NCI-H1105 (cell line): ENCODE data around the gene CFAP46.
"Not testable (repeated sequence)": the region's sequence is repeated elsewhere in the genome, so short reads cannot be mapped to it uniquely, and the experiment has no call there.

Source experiments
- DNase-seq: peaks from one replicate; lab custom pipeline; 2025; lab: John Stamatoyannopoulos, UW

The CFAP46 gene

DNA sequence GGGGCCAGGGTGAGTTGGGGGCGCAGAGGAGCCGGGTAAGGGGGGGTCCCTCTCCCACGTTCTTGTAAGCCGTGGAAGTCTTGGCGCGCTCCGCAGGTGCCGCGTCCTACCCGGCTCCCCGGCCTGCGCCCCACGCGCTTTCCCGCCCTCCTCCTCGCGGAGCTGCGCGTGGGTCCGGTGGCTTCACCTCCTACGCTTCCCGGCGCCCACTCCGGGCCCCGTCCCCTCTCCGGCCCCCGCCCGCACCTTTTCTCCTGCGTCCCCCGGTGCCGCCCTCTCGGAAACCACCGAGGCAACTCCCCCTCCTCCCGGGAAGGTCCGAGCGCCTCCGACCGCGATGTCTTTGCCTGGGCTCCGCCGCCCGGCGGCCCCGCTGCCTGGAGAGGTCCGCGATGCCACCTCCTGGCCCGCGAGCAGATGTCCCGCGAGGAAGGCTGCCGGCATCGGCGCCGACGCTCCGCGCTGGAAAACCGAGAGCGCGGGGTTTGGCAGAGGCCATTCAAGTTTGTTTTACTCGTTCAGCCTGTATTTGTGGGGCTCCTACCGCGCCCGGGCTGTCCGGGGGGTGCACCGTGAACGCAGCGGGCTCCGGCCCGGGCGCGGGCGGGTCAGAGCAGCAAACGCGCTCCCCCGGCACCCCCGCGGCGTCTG, 154.1 kb downstream of the CFAP46 start:
- DNase-seq, result no peak

DNA sequence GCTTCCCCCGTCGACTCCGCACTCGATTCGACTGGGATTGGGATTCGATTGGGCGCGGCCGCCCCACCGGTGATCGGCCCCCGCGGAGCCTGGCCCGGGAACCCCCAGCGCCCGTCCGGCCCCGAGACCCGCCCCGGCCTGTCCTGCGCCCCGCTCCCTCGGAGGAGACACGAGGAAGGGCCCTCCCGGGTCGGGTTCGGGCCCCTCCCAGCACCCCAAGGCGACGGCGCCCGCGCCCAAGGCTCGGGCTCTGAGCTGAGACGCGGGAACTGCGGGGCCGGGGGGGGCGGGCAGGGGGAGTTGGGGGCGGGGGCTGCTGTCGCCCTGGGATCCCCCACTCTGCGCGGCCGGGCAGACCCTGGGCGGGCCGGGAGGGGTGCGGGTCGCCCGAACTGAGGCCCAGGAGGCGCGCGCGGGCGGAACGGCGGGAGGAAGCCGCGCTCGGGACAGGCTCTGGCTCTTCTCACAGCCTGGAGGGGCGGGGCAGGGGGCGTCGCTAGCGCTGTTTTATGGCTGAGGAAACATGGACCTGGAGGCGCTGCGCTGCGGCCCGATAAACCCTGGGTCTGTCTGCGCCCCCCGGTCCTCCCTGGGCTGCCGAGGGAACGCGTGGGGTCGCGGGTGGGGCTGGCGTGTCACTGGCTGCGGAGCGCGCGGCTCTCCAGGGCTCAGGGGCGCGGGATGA, 154.7 kb downstream of the CFAP46 start:
- no peak for DNase-seq

- DNase-seq, result no peak
Measured at GRCh38 chr10:132786884-132787494, 155.4 kb downstream of the CFAP46 start.

DNA sequence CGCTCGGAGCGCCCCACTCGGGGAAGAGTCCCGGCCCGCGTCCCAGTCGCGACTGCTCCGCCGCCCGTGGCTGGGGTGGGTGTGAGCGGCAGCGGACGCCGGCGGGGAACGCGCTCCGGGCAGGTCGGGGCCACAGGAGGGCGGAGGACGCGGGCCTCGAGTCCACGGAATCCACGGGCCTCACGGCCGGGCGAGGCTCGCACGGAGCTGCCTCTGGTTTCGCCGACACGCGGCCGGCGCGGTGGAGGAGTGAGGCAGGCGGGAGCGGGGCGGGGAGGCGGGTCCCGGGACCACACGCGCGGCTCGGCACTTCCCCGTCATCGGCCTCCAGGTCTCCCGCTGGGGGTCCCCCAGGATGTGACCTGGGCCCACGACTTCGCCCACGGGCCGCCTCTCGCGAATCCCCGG, 155.9 kb downstream of the CFAP46 start:
- DNase-seq, result no peak

- DNase-seq, result no peak
Measured at GRCh38 chr10:132785723-132786475, 156.5 kb downstream of the CFAP46 start, which contains the start of gene NKX6-2. Gene NKX6-2, minus strand, starts transcription at chr10:132786147. Its CDS starts 199 bp downstream, at chr10:132785948.

DNA sequence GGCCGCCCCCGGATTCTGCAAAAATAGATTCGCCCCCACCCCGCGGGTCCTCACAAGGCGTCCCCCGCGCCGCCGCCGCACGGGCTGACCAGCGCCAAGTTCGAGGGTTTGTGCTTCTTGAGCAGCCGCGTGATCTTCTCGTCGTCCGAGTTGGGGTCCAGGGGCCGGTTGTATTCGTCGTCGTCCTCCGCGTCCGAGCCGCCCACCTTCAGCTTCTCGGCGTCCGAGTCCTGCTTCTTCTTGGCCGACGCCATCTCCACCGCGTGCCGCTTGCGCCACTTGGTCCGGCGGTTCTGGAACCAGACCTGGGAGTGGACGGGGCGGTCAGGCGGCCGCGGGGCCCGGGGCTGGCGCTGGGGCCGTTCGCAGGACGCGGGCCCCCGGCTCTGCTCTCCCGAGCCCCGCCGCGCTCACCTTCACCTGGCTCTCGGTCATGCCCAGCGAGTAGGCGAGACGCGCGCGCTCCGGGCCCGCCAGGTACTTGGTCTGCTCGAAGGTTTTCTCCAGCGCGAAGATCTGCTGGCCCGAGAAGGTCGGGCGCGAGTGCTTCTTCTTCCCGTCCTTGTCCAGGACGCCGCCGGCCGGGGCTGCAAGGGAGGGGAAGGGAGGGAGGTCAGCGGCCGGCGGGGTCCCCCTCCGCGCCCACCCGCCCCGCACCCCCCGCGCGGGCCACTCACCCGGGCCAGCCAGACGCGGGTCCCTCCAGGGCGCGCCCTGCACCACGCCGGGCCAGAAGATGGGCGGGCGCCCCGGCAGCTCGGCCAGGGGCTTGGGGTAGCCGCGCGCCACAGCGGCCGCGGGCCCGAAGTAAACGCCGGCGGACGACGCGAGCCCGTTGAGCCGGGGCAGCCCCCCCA, 157.3 kb downstream of the CFAP46 start:
- no peak for DNase-seq

- DNase-seq, result no peak
Measured at GRCh38 chr10:132783940-132784865, 158.2 kb downstream of the CFAP46 start.

DNA sequence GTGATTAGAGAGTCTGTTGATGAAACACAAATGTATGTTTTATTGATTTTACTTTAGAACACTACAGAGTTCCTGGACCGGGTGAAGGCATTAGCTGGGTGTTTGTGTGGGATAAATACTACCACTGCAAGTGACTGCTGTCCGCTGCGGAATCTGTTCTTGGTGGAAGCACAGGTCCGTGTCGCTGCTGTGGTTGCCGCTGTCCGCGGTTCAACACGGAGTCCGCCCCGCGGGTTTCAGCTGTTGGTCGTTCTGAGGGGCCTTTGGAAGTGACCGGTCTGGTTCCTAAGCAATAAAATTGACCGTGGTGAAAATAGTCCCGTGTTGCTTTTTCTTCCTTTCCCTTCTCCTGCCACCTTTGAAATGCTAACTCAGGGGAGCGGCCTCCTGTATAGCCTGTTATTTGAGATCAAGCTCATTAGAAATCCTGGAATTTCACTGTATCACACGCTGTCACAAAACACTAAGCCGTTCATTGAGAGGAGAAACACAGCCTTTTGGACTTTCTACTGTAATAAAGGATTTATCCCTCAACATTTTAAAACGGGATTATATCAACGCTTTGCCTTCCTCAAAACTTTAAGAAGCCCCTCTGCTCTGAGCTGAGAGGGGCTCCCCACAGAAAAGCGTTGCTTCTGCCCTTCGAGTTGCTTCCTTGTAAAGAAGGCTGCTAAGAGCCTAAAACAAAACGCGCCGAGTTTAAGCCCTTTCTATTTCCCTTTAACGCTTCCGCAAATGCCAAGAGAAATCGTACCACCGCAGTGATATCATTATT, 159.0 kb downstream of the CFAP46 start:
- DNase-seq, result no peak

GRCh38 chr10:132781556-132781955, 160.8 kb downstream of the CFAP46 start:
- DNase-seq, result no peak

DNA sequence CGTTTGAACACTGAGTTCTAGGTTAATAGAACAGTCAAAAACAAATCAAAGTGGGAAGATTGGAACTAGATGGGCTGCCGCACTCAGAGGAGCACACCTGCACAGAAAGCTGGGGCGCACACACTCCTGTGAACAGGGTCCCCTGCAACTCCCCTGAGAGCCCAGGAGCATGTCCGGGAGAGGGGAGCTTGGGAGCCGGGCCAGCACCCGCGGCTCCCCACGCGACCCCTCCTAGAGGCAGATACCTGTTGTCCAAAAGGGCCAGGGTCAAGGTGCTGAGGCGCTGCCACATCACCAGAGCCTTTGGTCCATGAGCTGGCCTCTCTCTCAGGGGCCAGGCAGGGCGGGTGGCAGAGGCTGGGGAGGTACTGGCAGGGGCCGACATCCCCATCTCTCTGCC, 162.0 kb downstream of the CFAP46 start:
- no peak for DNase-seq

- no peak for DNase-seq
Measured at GRCh38 chr10:132779549-132780294, 162.6 kb downstream of the CFAP46 start.

DNA sequence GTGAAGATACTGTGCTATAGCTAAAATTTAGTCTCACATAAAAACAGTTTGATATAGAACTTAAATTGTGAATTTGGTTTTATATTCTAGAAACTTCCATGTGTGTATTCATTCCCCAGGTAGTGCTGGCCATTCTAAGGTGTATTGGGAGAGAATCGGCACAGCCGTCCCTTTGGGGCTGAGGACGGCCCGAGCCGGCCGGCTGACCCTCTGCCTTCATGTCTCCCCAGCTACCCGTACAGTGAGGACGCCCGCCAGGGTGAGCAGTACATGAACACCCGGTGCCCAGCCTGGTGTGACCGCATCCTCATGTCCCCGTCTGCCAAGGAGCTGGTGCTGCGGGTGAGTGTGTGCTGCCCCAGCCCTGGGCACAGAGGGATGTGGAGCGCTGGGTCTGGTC, 164.9 kb downstream of the CFAP46 start:
- no peak for DNase-seq

DNA sequence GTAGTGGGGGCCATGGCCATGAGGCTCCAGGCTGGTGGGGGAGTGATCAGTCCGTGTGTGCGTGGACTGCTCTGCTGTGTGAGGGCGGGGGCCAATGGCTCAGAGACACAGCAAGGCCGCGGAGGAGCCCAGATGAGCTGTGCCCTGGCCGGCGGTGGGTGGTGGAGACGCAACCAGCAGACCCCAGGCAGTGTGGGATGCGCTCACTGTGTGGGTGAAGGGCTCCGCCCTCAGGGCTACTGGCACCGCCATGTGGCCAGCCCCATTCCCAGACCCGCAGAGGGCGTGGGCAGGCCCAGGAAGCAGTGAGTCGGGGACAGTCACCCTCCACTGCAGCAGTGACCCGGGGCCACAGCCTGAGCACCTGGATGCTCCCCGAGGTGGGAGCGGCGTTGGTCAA, 165.5 kb downstream of the CFAP46 start:
- no peak for DNase-seq

DNA sequence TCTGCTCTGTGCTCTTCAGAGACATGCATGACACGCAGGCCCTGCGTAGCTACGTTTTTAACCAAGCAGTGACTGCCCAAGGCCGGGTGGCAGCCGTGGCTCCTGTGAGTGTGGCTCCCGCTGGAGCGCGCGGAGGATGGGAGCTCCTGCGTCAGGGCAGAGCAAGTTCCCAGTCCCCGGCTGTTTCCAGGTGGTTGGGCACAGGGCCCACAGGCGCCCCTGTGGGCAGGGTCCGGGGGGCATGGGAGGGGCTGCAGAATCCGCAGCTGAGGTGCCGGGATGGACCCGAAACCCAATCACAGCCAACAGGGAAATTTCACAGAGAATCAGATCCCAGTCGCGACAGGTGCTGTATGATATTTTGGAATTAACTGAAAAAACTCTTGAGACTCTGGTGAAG, 166.2 kb downstream of the CFAP46 start:
- no peak for DNase-seq

DNA sequence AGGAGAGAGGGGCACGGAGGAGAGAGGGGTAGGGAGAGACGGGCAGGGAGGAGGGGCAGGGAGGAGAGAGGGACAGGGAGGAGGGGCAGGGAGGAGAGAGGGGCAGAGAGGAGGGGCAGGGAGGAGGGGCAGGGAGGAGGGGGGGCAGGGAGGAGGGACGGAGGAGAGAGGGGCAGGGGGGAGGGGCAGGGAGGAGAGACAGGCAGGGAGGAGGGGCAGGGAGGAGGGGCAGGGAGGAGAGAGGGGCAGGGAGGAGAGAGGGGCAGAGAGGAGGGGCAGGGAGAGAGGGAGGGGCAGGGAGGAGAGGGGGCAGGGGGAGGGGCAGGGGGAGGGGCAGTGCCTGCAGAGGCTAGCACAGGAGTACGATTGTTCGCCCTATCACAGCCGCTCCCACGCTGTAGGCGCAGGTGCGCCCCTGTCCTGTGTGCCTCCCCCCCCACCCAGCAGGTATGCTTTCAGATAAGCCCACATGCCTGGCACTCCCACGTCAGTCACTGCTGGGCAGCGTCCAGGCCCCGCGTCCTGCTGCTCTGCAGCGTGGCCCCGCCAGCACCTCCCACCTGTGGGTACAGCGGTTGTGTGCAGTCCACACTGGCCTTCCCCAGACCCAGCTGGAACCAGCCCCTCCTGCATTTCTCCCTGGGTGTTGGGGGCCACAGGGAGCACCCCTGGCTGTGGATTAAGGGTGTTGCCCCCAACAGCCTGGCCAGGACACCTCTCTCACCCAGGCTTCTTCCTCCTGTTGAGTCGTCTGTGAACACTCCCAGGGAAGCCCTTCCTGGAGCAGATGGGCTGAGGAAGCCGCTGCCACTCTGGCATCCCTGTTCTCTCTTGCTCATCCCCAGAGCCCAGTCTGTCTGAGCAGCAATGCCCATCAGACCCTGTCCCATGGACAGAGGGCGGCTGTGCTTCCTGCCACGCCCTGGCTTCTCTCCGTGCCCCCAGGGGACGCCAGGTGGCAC, 167.2 kb downstream of the CFAP46 start:
- DNase-seq, result no peak

DNA sequence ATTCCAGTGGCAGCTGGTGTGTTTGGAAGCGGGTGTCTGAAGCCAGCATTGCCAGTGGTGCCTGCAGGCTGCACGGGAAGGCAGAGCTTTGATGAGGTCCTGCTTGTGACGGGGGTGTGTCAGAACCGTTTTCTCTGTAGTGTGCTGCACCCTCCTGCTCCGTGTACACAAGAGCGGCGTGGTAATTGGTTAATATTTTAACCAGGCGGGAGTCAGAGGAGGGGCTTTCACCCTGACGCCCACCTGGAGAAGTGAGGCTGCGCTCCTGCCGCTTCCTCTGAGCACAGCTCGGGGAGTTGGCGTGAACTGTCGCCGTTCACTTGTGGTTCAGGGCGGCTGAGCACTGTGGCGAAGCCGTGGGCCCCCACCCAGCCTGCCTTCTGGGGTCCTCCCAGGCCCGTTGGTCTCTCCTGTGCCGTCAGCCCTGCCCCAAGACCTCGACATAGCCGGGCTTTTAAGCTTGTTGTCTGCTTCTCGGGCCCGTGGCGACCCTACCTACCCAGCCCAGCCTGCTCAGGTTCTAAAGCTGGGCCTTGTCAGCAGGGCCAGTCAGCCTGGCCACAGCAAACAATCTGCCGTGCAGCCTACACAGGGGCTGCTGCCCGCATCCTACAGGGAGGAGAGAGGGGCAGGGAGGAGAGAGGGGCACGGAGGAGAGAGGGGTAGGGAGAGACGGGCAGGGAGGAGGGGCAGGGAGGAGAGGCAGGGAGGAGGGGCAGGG, 168.0 kb downstream of the CFAP46 start:
- no peak for DNase-seq

GRCh38 chr10:132772816-132773215, 169.6 kb downstream of the CFAP46 start:
- not testable (repeated sequence) for DNase-seq
